Mucosa of descending colon (tissue), 3 donors: ENCODE data around the gene DPH1. TPM values are rescaled to one million over a fixed set of nuclear protein-coding genes. Genes with fewer than 3 reads are reported as not detected.

ENCODE experiments used
- ATAC-seq: fragments of 200-7000 bp; cut with Tn5 transposase; one replicate; pipeline ENCODE4 v1.9.1; 2020; ENCODE audit warnings: mild to moderate bottlenecking, moderate library complexity
- DNase-seq, 3 donors: peaks; one replicate each; pipeline ENCODE4 v3.0.0-alpha.2; 2020
- H3K36me3 ChIP-seq: fragments of 200-600 bp; one replicate; pipeline ENCODE4 v1.8.0; 2021; ENCODE audit warnings: low read depth, mild to moderate bottlenecking
- H3K4me1 ChIP-seq: fragments of 200-600 bp; one replicate; pipeline ENCODE4 v1.8.0; 2021; ENCODE audit warnings: low read depth, mild to moderate bottlenecking
- H3K4me3 ChIP-seq: fragments of 200-600 bp; one replicate; pipeline ENCODE4 v1.8.0; 2021; ENCODE audit warnings: mild to moderate bottlenecking
- H3K9me3 ChIP-seq: fragments of 200-600 bp; one replicate; pipeline ENCODE4 v1.8.0; 2021; ENCODE audit warnings: mild to moderate bottlenecking
- intact Hi-C, 2 donors: fragments of 100-400 bp; cut with DNase I in 1 of 2; cut with micrococcal nuclease in 1 of 2; formaldehyde crosslinking; loops; one replicate each; pipeline versions ENCODE4 v1.11.0 to v1.11.1; 2022; cut with DNase I, micrococcal nuclease
- total RNA-seq, 3 donors: library from RNA; stranded (reverse); fragmentation: NEBNext Ultra II Directional in 2 of 3; extraction: Animal tissue kit (Norgen Biotek cat#: 25700) in 2 of 3; gene quantifications; one replicate each; pipeline versions ENCODE4 v1.2.1 to v1.2.4, GENCODE V29; 2021 to 2023
- TF ChIP-seq, protein P1 (sequence below): fragments of 200-600 bp; IDR thresholded peaks from one replicate; pipeline ENCODE4 v1.8.0; 2022; ENCODE audit warnings: antibody characterized with exemption, mild to moderate bottlenecking
- donor health status: DM: no; HTN: no; CAD: no; lungs with moderate emphysema.
- donor health status: DM: no; HTN: no; CAD: no.
- donor health status: DM: no; HTN: yes; CAD: no.

DPH1 gene
- total RNA-seq, 3 donors from 2014 or later = 33.1 to 43.7 (median 42.2) TPM

DNA sequence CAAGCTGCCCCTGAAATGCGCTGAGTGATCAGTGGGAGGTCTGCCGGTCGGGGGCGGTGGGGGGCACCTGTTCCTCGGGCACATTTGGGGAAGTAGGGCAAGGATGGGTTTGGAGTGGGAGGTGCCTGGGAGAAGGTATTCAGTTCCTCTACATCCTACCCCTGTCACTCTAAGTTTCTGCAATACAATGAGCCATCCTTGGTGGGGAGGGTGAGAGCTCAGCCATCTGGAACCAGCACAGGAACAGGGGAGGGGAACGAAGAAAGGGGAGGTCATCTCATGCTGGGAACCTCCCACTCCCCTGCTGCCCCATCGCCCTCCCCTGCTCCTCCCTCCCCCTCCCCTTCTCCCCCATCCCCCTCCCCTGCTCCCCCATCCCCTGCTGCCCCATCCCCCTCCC lies 4.2 kb downstream of the DPH1 start:
- intact Hi-C loops = no loop called here
- no peak for ATAC-seq
- H3K9me3 ChIP-seq = no peaks in the 10 kb centered on the region

DNA sequence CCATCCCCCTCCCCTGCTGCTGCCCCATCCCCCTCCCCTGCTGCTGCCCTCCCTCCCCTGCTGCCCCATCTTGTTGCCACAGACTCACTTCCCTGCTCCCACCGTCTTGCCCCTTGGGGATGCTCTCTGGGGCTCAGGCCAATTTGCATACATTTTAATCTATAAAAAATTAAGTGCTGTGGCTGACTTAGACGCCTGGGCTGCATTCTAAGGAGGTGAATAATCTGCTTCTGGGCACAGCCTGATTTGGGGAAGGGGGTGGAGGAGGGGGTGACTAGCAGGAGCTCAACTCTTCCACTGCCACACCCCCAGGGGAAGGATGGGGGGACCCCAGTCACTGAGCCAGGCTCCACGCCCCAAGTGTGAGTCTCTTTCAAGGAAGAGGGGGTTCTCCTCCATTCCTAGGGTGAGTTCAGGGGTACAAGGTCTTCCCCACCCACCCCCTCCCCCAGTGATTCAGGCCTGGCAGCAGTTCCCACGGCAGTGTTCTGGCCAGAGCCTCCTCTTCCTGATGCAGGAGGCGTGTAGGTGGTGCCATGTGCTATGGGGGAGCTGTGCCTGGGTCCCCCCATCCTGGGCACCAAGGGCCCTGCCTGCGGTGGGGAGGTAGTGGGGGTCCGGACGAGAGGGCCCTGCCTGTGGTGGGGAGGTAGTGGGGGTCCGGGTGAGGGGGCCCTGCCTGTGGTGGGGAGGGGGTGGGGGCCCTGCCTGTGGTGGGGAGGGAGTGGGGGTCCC lies 5.0 kb downstream of the DPH1 start:
- DNase-seq = no peak
- ATAC-seq = no peak
- H3K9me3 ChIP-seq = no peaks in the 10 kb centered on the region
- TF ChIP-seq, protein P1, sequence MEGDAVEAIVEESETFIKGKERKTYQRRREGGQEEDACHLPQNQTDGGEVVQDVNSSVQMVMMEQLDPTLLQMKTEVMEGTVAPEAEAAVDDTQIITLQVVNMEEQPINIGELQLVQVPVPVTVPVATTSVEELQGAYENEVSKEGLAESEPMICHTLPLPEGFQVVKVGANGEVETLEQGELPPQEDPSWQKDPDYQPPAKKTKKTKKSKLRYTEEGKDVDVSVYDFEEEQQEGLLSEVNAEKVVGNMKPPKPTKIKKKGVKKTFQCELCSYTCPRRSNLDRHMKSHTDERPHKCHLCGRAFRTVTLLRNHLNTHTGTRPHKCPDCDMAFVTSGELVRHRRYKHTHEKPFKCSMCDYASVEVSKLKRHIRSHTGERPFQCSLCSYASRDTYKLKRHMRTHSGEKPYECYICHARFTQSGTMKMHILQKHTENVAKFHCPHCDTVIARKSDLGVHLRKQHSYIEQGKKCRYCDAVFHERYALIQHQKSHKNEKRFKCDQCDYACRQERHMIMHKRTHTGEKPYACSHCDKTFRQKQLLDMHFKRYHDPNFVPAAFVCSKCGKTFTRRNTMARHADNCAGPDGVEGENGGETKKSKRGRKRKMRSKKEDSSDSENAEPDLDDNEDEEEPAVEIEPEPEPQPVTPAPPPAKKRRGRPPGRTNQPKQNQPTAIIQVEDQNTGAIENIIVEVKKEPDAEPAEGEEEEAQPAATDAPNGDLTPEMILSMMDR = no peak
- no peak overlapping the region for H3K4me3 ChIP-seq
- H3K36me3 ChIP-seq = no peaks in the 10 kb centered on the region
- peaks cover 9% of the 10 kb centered on the region for H3K4me1 ChIP-seq
- intact Hi-C loops = no loop called here

More for the DNA sequence above, 4.2 kb downstream of the DPH1 start:
- H3K4me1 ChIP-seq = peaks cover 9% of the 10 kb centered on the region
- H3K4me3 ChIP-seq = no peak overlapping the region
- no peaks in the 10 kb centered on the region for H3K36me3 ChIP-seq
- TF ChIP-seq, protein P1 = no peak
- no peak for DNase-seq

DNA sequence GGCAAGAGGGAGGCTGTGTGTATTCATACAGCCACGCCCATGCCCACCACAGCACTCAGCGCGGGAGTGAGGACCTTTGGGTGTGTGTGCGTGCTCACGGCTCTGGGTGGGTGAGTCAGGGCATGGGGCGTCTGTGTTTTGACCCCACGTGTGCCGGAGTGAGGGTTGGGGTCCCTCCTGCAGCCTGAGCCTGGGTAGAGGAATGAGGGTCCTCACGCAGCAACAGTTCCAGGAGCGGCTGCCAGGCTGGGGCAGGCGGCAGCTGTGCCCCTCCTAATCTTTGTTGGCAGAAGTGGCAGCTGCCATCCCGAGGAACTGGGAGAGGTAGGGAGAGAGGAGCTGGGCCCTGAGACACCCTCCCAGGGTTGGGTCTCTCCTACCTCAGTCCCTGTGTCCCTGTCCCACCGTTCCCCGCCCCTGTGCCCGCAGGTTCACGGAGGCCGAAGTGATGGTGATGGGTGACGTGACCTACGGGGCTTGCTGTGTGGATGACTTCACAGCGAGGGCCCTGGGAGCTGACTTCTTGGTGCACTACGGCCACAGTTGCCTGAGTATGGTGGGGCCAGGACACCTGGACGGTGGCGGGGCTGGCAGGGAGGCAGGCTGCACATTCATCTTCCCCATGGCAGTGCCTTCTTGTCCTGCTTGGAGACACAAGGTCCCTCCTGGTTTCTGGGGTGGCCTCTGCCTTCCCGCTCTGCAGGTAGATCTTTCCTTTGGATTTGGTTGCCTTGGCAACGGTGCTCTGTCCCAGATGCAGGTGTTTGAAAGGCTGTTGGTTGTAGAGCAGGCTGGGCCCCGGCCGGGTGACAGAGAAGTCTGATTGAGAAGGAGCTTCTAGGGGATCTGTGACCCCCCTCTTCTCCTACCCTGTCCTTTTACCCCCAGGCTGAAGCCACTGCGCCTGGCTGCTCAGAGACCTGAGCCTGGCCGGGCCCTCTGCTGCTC lies 5.9 kb downstream of the DPH1 start:
- intact Hi-C loops = no loop called here
- ATAC-seq = no peak
- Histone ChIP-seq H3K36me3 (no peaks in the 10 kb centered on the region), H3K9me3 (no peaks in the 10 kb centered on the region), H3K4me3 (no peak overlapping the region), H3K4me1 (peaks cover 8% of the 10 kb centered on the region)
- TF ChIP-seq, protein P1 = no peak
- DNase-seq = no peak

DNA sequence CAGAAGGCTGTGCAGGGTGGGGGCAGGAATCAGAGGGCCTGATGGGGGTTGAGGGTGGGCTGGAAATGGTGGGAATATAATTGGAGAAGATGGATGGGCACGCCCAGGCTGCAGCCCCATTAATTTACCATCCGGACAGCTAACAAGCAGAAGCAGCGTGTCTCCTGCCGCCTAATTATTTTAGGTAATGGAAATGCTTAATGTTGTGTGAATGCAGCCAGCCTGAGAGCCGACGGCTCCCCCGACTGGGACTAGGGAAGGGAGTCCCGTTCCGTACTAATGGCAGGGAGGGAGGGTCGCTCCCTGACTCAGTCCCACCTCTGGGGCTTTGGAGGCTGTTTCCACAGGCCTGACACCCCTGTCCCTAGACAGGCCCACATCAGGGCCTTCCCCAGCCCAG lies 7.2 kb downstream of the DPH1 start:
- H3K36me3 ChIP-seq = no peaks in the 10 kb centered on the region
- no peak overlapping the region for H3K4me3 ChIP-seq
- intact Hi-C loops = no loop called here
- ATAC-seq (no peak), DNase-seq (no peak)
- H3K9me3 ChIP-seq = no peaks in the 10 kb centered on the region
- TF ChIP-seq, protein P1 = no peak
- H3K4me1 ChIP-seq = peaks cover 2% of the 10 kb centered on the region

DNA sequence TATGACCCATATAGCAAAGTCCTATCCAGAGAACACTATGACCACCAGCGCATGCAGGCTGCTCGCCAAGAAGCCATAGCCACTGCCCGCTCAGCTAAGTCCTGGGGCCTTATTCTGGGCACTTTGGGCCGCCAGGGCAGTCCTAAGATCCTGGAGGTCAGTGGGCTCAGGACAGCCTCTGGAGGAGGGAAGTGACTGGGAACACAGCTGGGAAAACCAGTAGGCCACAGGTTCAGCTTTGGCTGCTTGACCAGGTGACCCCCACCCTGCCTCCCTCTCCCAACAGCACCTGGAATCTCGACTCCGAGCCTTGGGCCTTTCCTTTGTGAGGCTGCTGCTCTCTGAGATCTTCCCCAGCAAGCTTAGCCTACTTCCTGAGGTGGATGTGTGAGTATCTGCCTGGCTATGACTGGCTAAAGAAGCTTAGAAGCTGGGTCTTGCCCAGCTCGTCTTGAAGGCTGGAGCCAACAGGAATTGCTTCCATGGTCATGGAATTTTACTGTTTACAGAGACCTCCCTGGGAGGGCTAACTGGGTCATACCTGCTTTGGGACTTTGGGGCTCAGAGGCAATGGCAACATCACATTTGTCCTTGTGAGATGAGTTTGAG lies 10.4 kb downstream of the DPH1 start:
- H3K9me3 ChIP-seq = no peaks in the 10 kb centered on the region
- no peak overlapping the region for H3K4me3 ChIP-seq
- DNase-seq = no peak
- no peak for ATAC-seq
- H3K4me1 ChIP-seq = peaks cover 7% of the 10 kb centered on the region
- no peaks in the 10 kb centered on the region for H3K36me3 ChIP-seq
- intact Hi-C loops = loop anchor here in 1 of 2 donors (10.0 kb wide), 1 partner anchor 1814 kb away; no protein-coding TSS in a partner anchor
- TF ChIP-seq, protein P1 = no peak
